Activated T-helper 1 cell treated with anti-CD3 and anti-CD28 coated beads, Interleukin-12 subunit alpha, Interleukin-12 subunit beta, Interleukin-2, Interleukin-4 antibody, amounts not matched to agents 30 ng/mL and 10 ng/mL and 1 ng/mL, durations not matched to agents 14 hours and 24 hours and 36 hours (primary cell): ENCODE results near the gene USP6NL. TPM values are rescaled to one million over a fixed set of nuclear protein-coding genes. Genes with fewer than 3 reads are reported as not detected.

Experiments
- DNase-seq: peaks from one replicate; pipeline ENCODE4 v3.0.0; 2021; ENCODE audit warnings: low spot score
- H3K27ac Mint-ChIP-seq: one replicate; pipeline ENCODE4 v1.8.0; 2021; ENCODE audit warnings: mild to moderate bottlenecking, mixed read lengths
- H3K27me3 Mint-ChIP-seq: one replicate; pipeline ENCODE4 v1.8.0; 2022; ENCODE audit warnings: mild to moderate bottlenecking, moderate library complexity, mixed read lengths; ENCODE audit not compliant: insufficient read depth
- H3K36me3 Mint-ChIP-seq: one replicate; pipeline ENCODE4 v1.8.0; 2021; ENCODE audit warnings: low read depth, mixed read lengths
- H3K4me1 Mint-ChIP-seq: one replicate; pipeline ENCODE4 v1.8.0; 2021; ENCODE audit warnings: low read depth, mixed read lengths
- H3K4me3 Mint-ChIP-seq: one replicate; pipeline ENCODE4 v1.8.0; 2021; ENCODE audit warnings: mild to moderate bottlenecking, moderate library complexity, mixed read lengths
- H3K9me3 Mint-ChIP-seq: one replicate; pipeline ENCODE4 v1.8.0; 2021; ENCODE audit warnings: mixed read lengths
- intact Hi-C: fragments of 100-400 bp; cut with micrococcal nuclease; formaldehyde crosslinking; loops from one replicate; pipeline ENCODE4 v1.15.1; 2024
- total RNA-seq: library from RNA; stranded (reverse); gene quantifications from 2 replicates; pipeline ENCODE4 v1.2.3, GENCODE V29; 2022

Gene USP6NL
- total RNA-seq, 1 donor from 2014 or later, result 0.78 TPM

DNA sequence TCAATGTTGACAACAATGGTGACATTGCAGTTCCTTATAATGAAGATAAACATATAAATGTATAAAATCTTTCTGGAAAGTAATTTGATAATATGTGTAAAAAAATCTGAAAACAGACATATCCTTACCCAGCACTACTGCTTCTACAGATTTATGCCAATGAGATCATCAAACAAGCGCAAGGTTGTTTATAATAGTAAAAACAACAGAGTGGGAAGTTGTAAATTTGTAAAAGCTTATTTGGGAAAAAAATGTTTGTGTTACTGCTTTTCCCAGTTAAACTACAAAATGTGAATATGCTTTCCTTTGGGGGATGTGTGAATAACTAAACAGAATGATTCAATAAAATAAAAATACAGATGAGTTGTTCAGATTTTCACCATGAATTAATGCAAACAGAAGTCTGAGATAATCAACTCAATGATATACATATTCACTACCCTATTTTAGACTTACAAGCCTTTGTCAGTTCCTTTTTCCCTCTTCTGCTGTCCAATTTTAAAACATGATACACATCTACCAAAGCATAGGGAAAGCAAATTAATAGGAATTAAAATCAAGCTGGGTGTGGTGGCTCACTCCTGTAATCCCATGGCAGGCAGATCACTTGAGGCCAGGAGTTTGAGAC lies 82.1 kb downstream of the USP6NL start:
- intact Hi-C loops, result no loop called here
- Mint-ChIP-seq H3K27ac (no peak overlapping the region), H3K9me3 (no peaks in the 10 kb centered on the region), H3K27me3 (peaks cover 5% of the 10 kb centered on the region), H3K36me3 (no peaks in the 10 kb centered on the region), H3K4me1 (peaks cover 7% of the 10 kb centered on the region), H3K4me3 (no peak overlapping the region)
- DNase-seq, result no peak

DNA sequence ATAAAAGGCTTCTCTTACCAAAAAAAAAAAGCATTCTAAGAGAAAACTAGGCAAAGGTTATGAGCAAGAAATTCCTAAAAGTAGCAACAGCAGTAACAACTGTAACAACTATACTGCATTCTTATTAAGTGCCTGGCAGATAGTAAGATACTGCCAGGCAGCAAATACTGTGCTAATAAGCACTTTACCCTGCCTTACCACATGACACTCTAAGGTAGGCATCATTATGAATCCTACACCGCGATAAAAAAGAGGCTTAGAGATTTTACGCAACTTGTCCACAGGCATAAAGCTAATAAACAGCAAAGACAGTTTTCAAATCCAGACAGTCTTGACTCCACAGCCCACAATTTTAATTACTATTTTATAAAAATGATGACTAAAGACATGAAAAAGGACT lies 83.2 kb downstream of the USP6NL start:
- Mint-ChIP-seq H3K9me3 (no peaks in the 10 kb centered on the region), H3K36me3 (no peaks in the 10 kb centered on the region), H3K27ac (no peak overlapping the region), H3K27me3 (peaks cover 5% of the 10 kb centered on the region), H3K4me3 (no peak overlapping the region), H3K4me1 (peaks cover 5% of the 10 kb centered on the region)
- intact Hi-C loops, result no loop called here
- DNase-seq, result no peak

DNA sequence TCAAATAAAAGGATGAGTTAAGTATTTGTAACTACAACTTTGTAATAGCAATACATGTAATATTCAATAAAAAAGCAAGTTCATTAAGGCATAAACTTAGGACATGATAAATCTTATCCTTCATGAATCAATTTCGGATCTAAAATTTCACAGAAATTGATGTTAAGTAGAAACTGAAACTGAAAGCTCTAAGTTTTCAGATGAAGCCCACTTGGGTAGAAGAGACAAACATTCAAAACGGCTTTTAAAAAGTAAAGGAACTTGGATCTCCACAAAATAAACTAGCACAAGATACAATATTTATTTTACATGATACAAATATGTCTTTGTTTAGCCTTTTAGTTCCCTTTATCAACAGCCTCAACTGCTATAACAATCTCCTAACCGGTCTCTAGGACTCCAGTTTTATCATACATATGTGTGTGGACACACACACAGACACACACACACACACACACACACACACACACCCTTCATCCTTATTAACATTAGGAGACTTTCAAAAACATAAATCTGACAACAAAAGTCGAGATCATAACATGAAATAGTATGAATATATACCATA lies 83.7 kb downstream of the USP6NL start:
- no peak overlapping the region for H3K4me3 Mint-ChIP-seq
- no peak overlapping the region for H3K27ac Mint-ChIP-seq
- intact Hi-C loops, result no loop called here
- H3K27me3 Mint-ChIP-seq, result peaks cover 3% of the 10 kb centered on the region
- peaks cover under 1% of the 10 kb centered on the region for H3K4me1 Mint-ChIP-seq
- H3K9me3 Mint-ChIP-seq, result no peaks in the 10 kb centered on the region
- DNase-seq, result no peak
- no peaks in the 10 kb centered on the region for H3K36me3 Mint-ChIP-seq

DNA sequence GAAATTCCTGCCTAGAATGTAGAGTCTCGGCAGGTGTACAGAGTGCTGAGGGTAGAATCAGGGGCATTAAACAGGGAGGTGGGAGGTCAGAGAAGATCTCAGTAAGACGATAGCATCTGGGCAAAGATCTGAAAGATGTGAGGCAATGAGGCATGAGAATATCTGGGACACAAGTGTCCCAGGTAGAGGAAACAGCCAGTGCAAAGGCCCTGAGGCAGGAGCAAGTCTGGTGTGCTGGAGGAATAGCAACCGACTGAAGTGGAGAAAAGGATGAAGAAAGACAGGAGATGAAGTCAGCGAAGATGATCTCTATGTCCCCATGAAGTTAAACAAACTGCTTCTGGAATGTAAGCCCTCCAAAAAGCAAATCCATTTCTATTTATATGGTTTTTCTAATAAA lies 84.4 kb downstream of the USP6NL start:
- intact Hi-C loops, result no loop called here
- no peaks in the 10 kb centered on the region for H3K36me3 Mint-ChIP-seq
- H3K9me3 Mint-ChIP-seq, result no peaks in the 10 kb centered on the region
- DNase-seq, result no peak
- H3K4me3 Mint-ChIP-seq, result no peak overlapping the region
- peaks cover 3% of the 10 kb centered on the region for H3K27me3 Mint-ChIP-seq
- H3K4me1 Mint-ChIP-seq, result no peaks in the 10 kb centered on the region
- no peak overlapping the region for H3K27ac Mint-ChIP-seq

DNA sequence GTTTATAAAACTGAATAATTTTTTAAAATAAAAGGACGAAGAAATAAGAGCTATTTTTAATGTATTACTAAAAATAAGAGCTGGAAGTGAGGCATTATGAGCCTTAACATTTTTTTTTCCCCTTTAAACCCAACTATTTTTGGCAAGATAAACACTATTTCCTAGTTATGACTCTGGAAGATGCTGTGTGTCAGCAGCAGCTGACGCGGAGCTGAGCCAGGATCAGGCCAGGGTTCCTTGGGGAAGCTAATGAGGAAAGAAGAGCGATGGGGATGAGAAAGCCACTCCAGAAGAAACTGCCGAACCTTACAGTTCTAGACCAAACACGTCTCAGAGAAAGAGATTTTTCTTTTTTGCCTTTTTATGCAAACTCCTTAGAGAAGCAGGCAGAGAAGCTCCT lies 85.9 kb downstream of the USP6NL start:
- H3K36me3 Mint-ChIP-seq, result no peaks in the 10 kb centered on the region
- DNase-seq, result no peak
- H3K27me3 Mint-ChIP-seq, result peaks cover 2% of the 10 kb centered on the region
- no peak overlapping the region for H3K4me3 Mint-ChIP-seq
- H3K4me1 Mint-ChIP-seq, result no peaks in the 10 kb centered on the region
- no peaks in the 10 kb centered on the region for H3K9me3 Mint-ChIP-seq
- H3K27ac Mint-ChIP-seq, result no peak overlapping the region
- intact Hi-C loops, result no loop called here

DNA sequence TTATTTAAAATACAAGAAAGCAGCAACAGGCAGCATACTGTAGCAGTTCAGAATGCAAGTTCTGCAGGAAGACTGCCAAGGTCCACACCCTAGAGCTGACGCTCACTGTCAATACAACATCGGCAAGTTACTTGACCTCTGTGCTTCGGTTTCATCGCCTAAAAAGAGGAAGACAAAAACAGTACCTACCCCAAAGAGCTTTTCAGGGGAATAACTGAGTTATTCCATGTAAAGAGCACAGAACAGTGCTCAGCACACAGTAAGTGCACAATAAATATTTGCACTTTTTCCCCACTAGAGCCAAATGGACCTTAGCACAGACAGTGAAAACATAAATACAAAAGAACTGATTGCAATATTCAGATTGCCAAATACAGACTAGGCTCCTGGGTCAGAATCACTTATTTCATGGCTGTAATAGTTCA lies 88.6 kb downstream of the USP6NL start:
- Mint-ChIP-seq H3K27me3 (peaks cover 12% of the 10 kb centered on the region), H3K27ac (no peak overlapping the region), H3K4me1 (no peaks in the 10 kb centered on the region), H3K36me3 (no peaks in the 10 kb centered on the region), H3K9me3 (no peaks in the 10 kb centered on the region), H3K4me3 (no peak overlapping the region)
- no peak for DNase-seq
- intact Hi-C loops, result no loop called here

DNA sequence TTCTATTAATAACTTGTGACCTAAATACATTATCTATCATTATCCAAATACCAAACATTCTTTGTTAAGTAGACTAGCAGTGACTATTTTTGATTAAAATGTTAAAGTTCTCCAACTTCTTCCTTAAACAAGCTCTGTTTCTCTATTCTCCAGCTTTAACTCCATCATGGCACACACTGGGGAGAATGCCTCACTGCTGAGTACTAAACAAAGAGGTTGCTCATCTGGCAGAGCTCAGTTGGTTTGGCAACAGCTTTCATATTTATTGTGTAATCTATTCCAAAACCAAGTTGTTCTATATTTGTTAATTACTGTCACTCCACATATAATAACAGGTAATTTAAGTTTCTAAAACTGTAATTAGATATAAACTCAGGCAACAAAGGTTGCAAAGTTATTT lies 89.6 kb downstream of the USP6NL start:
- Mint-ChIP-seq H3K27ac (no peak overlapping the region), H3K4me1 (peaks cover 7% of the 10 kb centered on the region), H3K4me3 (no peak overlapping the region), H3K9me3 (no peaks in the 10 kb centered on the region), H3K27me3 (peaks cover 12% of the 10 kb centered on the region), H3K36me3 (no peaks in the 10 kb centered on the region)
- intact Hi-C loops, result no loop called here
- no peak for DNase-seq

DNA sequence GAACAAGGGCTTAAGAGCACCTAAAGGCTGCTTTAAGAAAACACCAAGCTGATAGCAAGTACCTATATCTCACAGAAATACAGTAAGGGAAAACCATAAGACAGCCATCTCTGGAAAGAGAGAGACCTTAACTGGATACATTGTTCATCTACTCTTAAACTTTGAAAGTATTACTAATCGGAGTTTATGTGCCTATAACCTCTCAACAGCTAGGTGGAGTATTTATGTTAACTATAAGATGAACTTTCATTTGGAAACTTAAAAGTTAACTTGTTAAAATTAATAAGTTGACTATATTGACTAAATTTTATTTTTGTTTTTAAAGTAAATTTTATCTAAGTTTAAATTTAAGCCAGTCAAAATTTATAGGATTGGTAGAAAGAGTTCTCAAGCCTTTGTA lies 90.6 kb downstream of the USP6NL start:
- H3K4me1 Mint-ChIP-seq, result peaks cover 16% of the 10 kb centered on the region
- H3K27ac Mint-ChIP-seq, result no peak overlapping the region
- intact Hi-C loops, result no loop called here
- no peaks in the 10 kb centered on the region for H3K36me3 Mint-ChIP-seq
- DNase-seq, result no peak
- peaks cover 12% of the 10 kb centered on the region for H3K27me3 Mint-ChIP-seq
- H3K4me3 Mint-ChIP-seq, result no peak overlapping the region
- H3K9me3 Mint-ChIP-seq, result no peaks in the 10 kb centered on the region

DNA sequence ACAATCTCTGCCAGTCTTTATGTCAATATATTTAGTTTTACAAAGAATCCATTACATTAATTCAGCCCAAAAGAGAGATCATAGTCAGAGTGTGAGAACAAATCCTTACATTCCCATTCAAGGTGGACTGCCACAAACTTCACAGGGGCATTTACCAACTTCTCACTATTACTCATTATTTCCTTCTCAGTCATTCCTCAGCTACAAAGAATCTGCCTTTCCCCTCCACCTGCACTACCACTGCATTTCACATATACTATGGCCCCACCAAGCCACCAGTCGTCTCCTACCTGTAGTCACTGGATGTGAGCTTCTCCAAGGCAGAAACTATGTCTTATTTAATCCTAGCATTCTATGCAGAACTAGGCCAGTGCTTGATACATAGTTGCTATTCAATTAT lies 94.3 kb downstream of the USP6NL start:
- H3K36me3 Mint-ChIP-seq, result no peaks in the 10 kb centered on the region
- DNase-seq, result no peak

DNA sequence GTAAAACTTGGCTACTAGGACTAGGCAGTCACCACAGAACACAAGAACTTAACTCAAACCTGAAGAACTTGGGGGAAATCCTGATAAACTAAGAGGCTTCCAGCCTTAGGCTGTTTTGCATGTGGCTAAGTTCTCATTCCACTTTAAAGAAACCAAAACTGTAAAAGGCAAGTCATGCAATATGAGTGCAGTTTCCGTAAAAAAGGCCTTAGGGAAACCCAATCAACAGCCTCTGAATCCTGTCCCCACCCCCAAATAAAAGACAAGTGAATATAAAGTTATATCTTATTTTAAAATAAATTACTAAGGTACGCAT lies 95.1 kb downstream of the USP6NL start:
- H3K4me3 Mint-ChIP-seq, result no peak overlapping the region

More for the DNA sequence above, 94.3 kb downstream of the USP6NL start:
- Mint-ChIP-seq H3K9me3 (no peaks in the 10 kb centered on the region), H3K27me3 (peaks cover 30% of the 10 kb centered on the region), H3K4me3 (no peak overlapping the region), H3K4me1 (peaks cover 24% of the 10 kb centered on the region), H3K27ac (peak overlapping the region; percentile 14)
- intact Hi-C loops, result loop anchor here (5.0 kb wide), 2 partner anchors 350 to 1140 kb away; no protein-coding TSS in a partner anchor

DNA sequence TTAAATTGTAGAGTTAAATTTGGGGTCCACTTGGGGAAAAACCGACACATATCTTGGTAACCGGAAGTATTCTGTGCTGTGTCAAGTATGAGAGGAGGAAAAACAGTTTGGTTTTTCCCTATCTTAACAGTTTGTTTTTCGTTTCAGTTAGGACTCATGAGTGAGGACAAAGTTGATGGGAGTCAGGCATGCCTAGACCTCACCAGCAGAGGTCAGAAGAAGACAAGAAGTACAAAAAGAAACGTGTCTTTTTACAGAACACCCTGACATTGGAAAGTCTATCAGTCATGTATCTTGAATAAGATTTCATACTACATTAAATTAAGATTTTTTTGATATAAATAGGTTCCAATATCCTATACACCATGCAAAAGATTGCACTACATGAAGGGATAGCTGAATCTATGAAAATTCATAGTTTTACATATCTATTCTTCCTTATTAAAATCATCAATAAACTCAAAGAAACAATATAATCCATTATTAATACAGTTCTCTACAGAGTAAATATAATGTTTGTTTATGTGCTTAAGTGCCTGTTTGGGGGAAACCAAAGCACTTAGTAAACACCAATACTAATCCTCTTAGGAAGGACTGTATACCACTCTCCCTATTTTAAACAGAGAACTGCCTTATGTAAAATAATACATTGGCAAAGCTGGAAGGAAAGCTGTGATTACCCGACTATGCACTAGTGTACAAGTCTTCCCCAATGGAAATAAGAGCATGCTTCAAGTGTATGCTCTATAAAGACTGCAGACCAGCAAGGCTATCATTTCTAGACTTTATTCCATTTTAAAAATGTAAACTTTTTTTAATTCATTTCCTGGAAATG lies 95.6 kb downstream of the USP6NL start:
- Mint-ChIP-seq H3K4me1 (peaks cover 24% of the 10 kb centered on the region), H3K36me3 (no peaks in the 10 kb centered on the region), H3K4me3 (no peak overlapping the region), H3K27ac (no peak overlapping the region), H3K9me3 (no peaks in the 10 kb centered on the region), H3K27me3 (peaks cover 35% of the 10 kb centered on the region)
- DNase-seq, result peak; percentile 29
- intact Hi-C loops, result loop anchor here (1.0 to 5.0 kb wide), 13 partner anchors 23 to 1141 kb away; partner anchors contain the start of gene USP6NL

More for the DNA sequence above, 95.1 kb downstream of the USP6NL start:
- Mint-ChIP-seq H3K9me3 (no peaks in the 10 kb centered on the region), H3K36me3 (no peaks in the 10 kb centered on the region), H3K27ac (no peak overlapping the region), H3K27me3 (peaks cover 34% of the 10 kb centered on the region), H3K4me1 (peaks cover 24% of the 10 kb centered on the region)
- intact Hi-C loops, result loop anchor here (1.0 to 5.0 kb wide), 10 partner anchors 23 to 1141 kb away; partner anchors contain the start of gene USP6NL
- DNase-seq, result no peak

DNA sequence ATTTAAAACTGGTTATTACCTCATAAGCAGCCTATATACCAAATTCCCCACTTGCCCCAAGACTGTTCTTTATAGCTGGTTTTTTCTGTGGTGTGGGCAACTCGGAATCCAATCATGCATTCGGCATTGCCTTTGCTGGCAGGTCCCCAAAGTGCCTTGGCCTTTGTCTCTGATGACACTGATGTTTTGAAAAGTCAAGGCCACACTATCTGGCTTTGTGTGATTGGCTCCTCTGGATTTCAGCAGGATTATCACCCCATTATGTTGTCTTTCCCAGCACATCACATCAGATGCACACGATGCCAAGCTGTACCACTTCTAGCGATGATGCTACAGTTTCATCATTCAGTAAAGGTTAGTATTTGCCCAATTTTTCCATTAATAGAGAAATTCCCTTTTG lies 97.7 kb downstream of the USP6NL start:
- no peak for DNase-seq
- Mint-ChIP-seq H3K27ac (no peak overlapping the region), H3K4me3 (no peak overlapping the region), H3K4me1 (peaks cover 24% of the 10 kb centered on the region), H3K36me3 (no peaks in the 10 kb centered on the region), H3K9me3 (no peaks in the 10 kb centered on the region), H3K27me3 (peaks cover 29% of the 10 kb centered on the region)
- intact Hi-C loops, result no loop called here

DNA sequence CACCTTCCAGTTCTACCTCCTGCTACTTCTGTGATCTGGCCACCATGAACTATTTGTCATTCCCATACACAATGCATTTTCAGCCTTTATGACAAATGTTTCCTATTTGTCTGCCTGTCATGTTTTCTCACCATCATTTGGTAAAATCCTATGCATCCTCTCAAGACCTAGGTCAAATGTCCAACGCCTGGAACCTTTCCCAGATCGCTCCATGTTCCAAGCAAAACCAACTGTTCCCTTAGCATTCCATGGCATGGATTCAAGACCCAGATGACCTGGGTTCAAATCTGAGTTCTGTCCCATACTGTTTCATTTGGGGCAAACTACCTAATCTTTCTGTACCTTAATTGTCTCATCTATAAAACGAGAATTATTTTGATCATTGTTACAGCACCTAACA lies 98.9 kb downstream of the USP6NL start:
- no peak for DNase-seq
- no peak overlapping the region for H3K4me3 Mint-ChIP-seq
- intact Hi-C loops, result no loop called here
- H3K36me3 Mint-ChIP-seq, result no peaks in the 10 kb centered on the region
- H3K4me1 Mint-ChIP-seq, result peaks cover 24% of the 10 kb centered on the region
- H3K27ac Mint-ChIP-seq, result no peak overlapping the region
- no peaks in the 10 kb centered on the region for H3K9me3 Mint-ChIP-seq
- H3K27me3 Mint-ChIP-seq, result peaks cover 25% of the 10 kb centered on the region
